Measurements from ENCODE around the gene C8G.

Gene C8G

GRCh38 chr9:136958473-136958872, 13.4 kb downstream of the C8G start:
- no peaks in the 10 kb centered on the region for H3K36me3 ChIP-seq (ENCODE audit: insufficient read depth, low read length)
- no peak overlapping the region for H3K9ac ChIP-seq (ENCODE audit: low read depth, low read length)
- no peak overlapping the region for H3K27ac ChIP-seq (ENCODE audit: low read depth, low read length)
- H3K4me1 ChIP-seq (ENCODE audit: insufficient read depth, low read length) = no peaks in the 10 kb centered on the region
- no peak overlapping the region for H3K4me3 ChIP-seq (ENCODE audit: low read length)
- H3K9me3 ChIP-seq (ENCODE audit: insufficient read depth, low read depth, low read length) = no peaks in the 10 kb centered on the region
- 84% methylated on average over 7 of the region's 7 CpGs for WGBS
- no peaks in the 10 kb centered on the region for H3K27me3 ChIP-seq (ENCODE audit: insufficient read depth, low read length)

- Histone ChIP-seq H3K9me3 (ENCODE audit: insufficient read depth, low read depth, low read length) (no peaks in the 10 kb centered on the region), H3K4me3 (ENCODE audit: low read length) (no peak overlapping the region), H3K9ac (ENCODE audit: low read depth, low read length) (no peak overlapping the region), H3K36me3 (ENCODE audit: insufficient read depth, low read length) (no peaks in the 10 kb centered on the region), H3K27ac (ENCODE audit: low read depth, low read length) (no peak overlapping the region), H3K4me1 (ENCODE audit: insufficient read depth, low read length) (no peaks in the 10 kb centered on the region), H3K27me3 (ENCODE audit: insufficient read depth, low read length) (no peaks in the 10 kb centered on the region)
- 90% methylated on average over 28 of the region's 28 CpGs for WGBS
These were observed 14.1 kb downstream of the C8G start for GRCh38 chr9:136958898-136959850.

GRCh38 chr9:136960212-136960937, 15.3 kb downstream of the C8G start:
- no peak overlapping the region for H3K9ac ChIP-seq (ENCODE audit: low read depth, low read length)
- H3K27me3 ChIP-seq (ENCODE audit: insufficient read depth, low read length) = no peaks in the 10 kb centered on the region
- H3K9me3 ChIP-seq (ENCODE audit: insufficient read depth, low read depth, low read length) = no peaks in the 10 kb centered on the region
- H3K4me3 ChIP-seq (ENCODE audit: low read length) = no peak overlapping the region
- WGBS = 94% methylated on average over 19 of the region's 19 CpGs
- no peaks in the 10 kb centered on the region for H3K4me1 ChIP-seq (ENCODE audit: insufficient read depth, low read length)
- H3K27ac ChIP-seq (ENCODE audit: low read depth, low read length) = no peak overlapping the region
- no peaks in the 10 kb centered on the region for H3K36me3 ChIP-seq (ENCODE audit: insufficient read depth, low read length)

- WGBS = 95% methylated on average over 15 of the region's 15 CpGs
- H3K27me3 ChIP-seq (ENCODE audit: insufficient read depth, low read length) = no peaks in the 10 kb centered on the region
These were observed 15.9 kb downstream of the C8G start for GRCh38 chr9:136960938-136961275.

GRCh38 chr9:136961279-136962065, 16.4 kb downstream of the C8G start:
- no peaks in the 10 kb centered on the region for H3K9me3 ChIP-seq (ENCODE audit: insufficient read depth, low read depth, low read length)
- H3K27me3 ChIP-seq (ENCODE audit: insufficient read depth, low read length) = no peaks in the 10 kb centered on the region
- no peak overlapping the region for H3K4me3 ChIP-seq (ENCODE audit: low read length)
- H3K4me1 ChIP-seq (ENCODE audit: insufficient read depth, low read length) = 0 out of 2 replicates have a peak, but pooled peaks cover 5% of the 10 kb centered on the region
- H3K27ac ChIP-seq (ENCODE audit: low read depth, low read length) = no peak overlapping the region
- no peak overlapping the region for H3K9ac ChIP-seq (ENCODE audit: low read depth, low read length)
- H3K36me3 ChIP-seq (ENCODE audit: insufficient read depth, low read length) = no peaks in the 10 kb centered on the region
- 82% methylated on average over 23 of the region's 23 CpGs for WGBS

More at GRCh38 chr9:136960938-136961275, 15.9 kb downstream of the C8G start:
- no peak overlapping the region for H3K4me3 ChIP-seq (ENCODE audit: low read length)
- H3K27ac ChIP-seq (ENCODE audit: low read depth, low read length) = no peak overlapping the region
- no peaks in the 10 kb centered on the region for H3K36me3 ChIP-seq (ENCODE audit: insufficient read depth, low read length)
- no peaks in the 10 kb centered on the region for H3K9me3 ChIP-seq (ENCODE audit: insufficient read depth, low read depth, low read length)
- 0 out of 2 replicates have a peak, but pooled peaks cover 2% of the 10 kb centered on the region for H3K4me1 ChIP-seq (ENCODE audit: insufficient read depth, low read length)
- H3K9ac ChIP-seq (ENCODE audit: low read depth, low read length) = no peak overlapping the region

GRCh38 chr9:136962163-136962562, 17.1 kb downstream of the C8G start:
- H3K27ac ChIP-seq (ENCODE audit: low read depth, low read length) = no peak overlapping the region
- no peaks in the 10 kb centered on the region for H3K9me3 ChIP-seq (ENCODE audit: insufficient read depth, low read depth, low read length)
- H3K9ac ChIP-seq (ENCODE audit: low read depth, low read length) = no peak overlapping the region
- H3K4me3 ChIP-seq (ENCODE audit: low read length) = no peak overlapping the region
- WGBS = 97% methylated on average over 9 of the region's 9 CpGs
- no peaks in the 10 kb centered on the region for H3K27me3 ChIP-seq (ENCODE audit: insufficient read depth, low read length)
- no peaks in the 10 kb centered on the region for H3K36me3 ChIP-seq (ENCODE audit: insufficient read depth, low read length)
- H3K4me1 ChIP-seq (ENCODE audit: insufficient read depth, low read length) = 0 out of 2 replicates have a peak, but pooled peaks cover 5% of the 10 kb centered on the region

- Histone ChIP-seq H3K36me3 (ENCODE audit: insufficient read depth, low read length) (no peaks in the 10 kb centered on the region), H3K27ac (ENCODE audit: low read depth, low read length) (no peak overlapping the region), H3K27me3 (ENCODE audit: insufficient read depth, low read length) (no peaks in the 10 kb centered on the region), H3K4me3 (ENCODE audit: low read length) (no peak overlapping the region), H3K9me3 (ENCODE audit: insufficient read depth, low read depth, low read length) (no peaks in the 10 kb centered on the region), H3K9ac (ENCODE audit: low read depth, low read length) (no peak overlapping the region), H3K4me1 (ENCODE audit: insufficient read depth, low read length) (0 out of 2 replicates have a peak, but pooled peaks cover 5% of the 10 kb centered on the region)
- 92% methylated on average over 11 of the region's 11 CpGs for WGBS
These were observed 17.7 kb downstream of the C8G start for GRCh38 chr9:136962701-136963248.

- 92% methylated on average over 15 of the region's 15 CpGs for WGBS
- Histone ChIP-seq H3K9ac (ENCODE audit: low read depth, low read length) (no peak overlapping the region), H3K27me3 (ENCODE audit: insufficient read depth, low read length) (no peaks in the 10 kb centered on the region), H3K4me1 (ENCODE audit: insufficient read depth, low read length) (0 out of 2 replicates have a peak, but pooled peaks cover 5% of the 10 kb centered on the region), H3K9me3 (ENCODE audit: insufficient read depth, low read depth, low read length) (no peaks in the 10 kb centered on the region), H3K36me3 (ENCODE audit: insufficient read depth, low read length) (no peaks in the 10 kb centered on the region), H3K4me3 (ENCODE audit: low read length) (no peak overlapping the region), H3K27ac (ENCODE audit: low read depth, low read length) (no peak overlapping the region)
These were observed 18.3 kb downstream of the C8G start for GRCh38 chr9:136963341-136963740.

- Histone ChIP-seq H3K36me3 (ENCODE audit: insufficient read depth, low read length) (no peaks in the 10 kb centered on the region), H3K9me3 (ENCODE audit: insufficient read depth, low read depth, low read length) (no peaks in the 10 kb centered on the region), H3K4me1 (ENCODE audit: insufficient read depth, low read length) (0 out of 2 replicates have a peak, but pooled peaks cover 5% of the 10 kb centered on the region), H3K27ac (ENCODE audit: low read depth, low read length) (no peak overlapping the region), H3K4me3 (ENCODE audit: low read length) (no peak overlapping the region), H3K9ac (ENCODE audit: low read depth, low read length) (no peak overlapping the region), H3K27me3 (ENCODE audit: insufficient read depth, low read length) (no peaks in the 10 kb centered on the region)
- WGBS = 90% methylated on average over 11 of the region's 12 CpGs
These were observed 18.7 kb downstream of the C8G start for GRCh38 chr9:136963751-136964150.

GRCh38 chr9:136964171-136964689, 19.2 kb downstream of the C8G start:
- H3K9me3 ChIP-seq (ENCODE audit: insufficient read depth, low read depth, low read length) = no peaks in the 10 kb centered on the region
- H3K27ac ChIP-seq (ENCODE audit: low read depth, low read length) = no peak overlapping the region
- H3K27me3 ChIP-seq (ENCODE audit: insufficient read depth, low read length) = no peaks in the 10 kb centered on the region
- H3K9ac ChIP-seq (ENCODE audit: low read depth, low read length) = no peak overlapping the region
- H3K4me1 ChIP-seq (ENCODE audit: insufficient read depth, low read length) = 0 out of 2 replicates have a peak, but pooled peaks cover 5% of the 10 kb centered on the region
- H3K4me3 ChIP-seq (ENCODE audit: low read length) = no peak overlapping the region
- H3K36me3 ChIP-seq (ENCODE audit: insufficient read depth, low read length) = no peaks in the 10 kb centered on the region
- 89% methylated on average over 22 of the region's 22 CpGs for WGBS

Measured in HUES64 (cell line).